ENCODE data around the gene LIN9.
"Not testable (repeated sequence)": the region's sequence is repeated elsewhere in the genome, so short reads cannot be mapped to it uniquely, and the experiment has no call there.

LIN9 gene, protein sequence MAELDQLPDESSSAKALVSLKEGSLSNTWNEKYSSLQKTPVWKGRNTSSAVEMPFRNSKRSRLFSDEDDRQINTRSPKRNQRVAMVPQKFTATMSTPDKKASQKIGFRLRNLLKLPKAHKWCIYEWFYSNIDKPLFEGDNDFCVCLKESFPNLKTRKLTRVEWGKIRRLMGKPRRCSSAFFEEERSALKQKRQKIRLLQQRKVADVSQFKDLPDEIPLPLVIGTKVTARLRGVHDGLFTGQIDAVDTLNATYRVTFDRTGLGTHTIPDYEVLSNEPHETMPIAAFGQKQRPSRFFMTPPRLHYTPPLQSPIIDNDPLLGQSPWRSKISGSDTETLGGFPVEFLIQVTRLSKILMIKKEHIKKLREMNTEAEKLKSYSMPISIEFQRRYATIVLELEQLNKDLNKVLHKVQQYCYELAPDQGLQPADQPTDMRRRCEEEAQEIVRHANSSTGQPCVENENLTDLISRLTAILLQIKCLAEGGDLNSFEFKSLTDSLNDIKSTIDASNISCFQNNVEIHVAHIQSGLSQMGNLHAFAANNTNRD

GRCh38 chr1:226308723-226309397 is at the start of gene LIN9:
TSS of gene LIN9 (minus strand) at chr1:226309164. CDS start at chr1:226309139, 25 bp downstream.
- peak within 1 kb of the TSS; percentile 93 for H3K4me3 Mint-ChIP-seq
- H3K4me1 Mint-ChIP-seq (ENCODE audit: low read depth), result peaks cover 32% of the 10 kb centered on the region
- DNase-seq, result peak; percentile 95
- H3K9me3 Mint-ChIP-seq, result no peaks in the 10 kb centered on the region
- H3K36me3 Mint-ChIP-seq (ENCODE audit: low read depth), result peaks cover 6% of the 10 kb centered on the region
- H3K27ac Mint-ChIP-seq, result peak within 1 kb of the TSS; percentile 94
- H3K27me3 Mint-ChIP-seq, result peaks cover 32% of the 10 kb centered on the region

- Mint-ChIP-seq H3K36me3 (ENCODE audit: low read depth) (peaks cover 73% of the 10 kb centered on the region), H3K27me3 (no peaks in the 10 kb centered on the region), H3K4me3 (no peak overlapping the region), H3K9me3 (no peaks in the 10 kb centered on the region), H3K27ac (peak overlapping the region; percentile 52), H3K4me1 (ENCODE audit: low read depth) (no peaks in the 10 kb centered on the region)
- DNase-seq, result no peak
Observed at GRCh38 chr1:226357416-226357815, 48.5 kb upstream of the LIN9 start.

DNA sequence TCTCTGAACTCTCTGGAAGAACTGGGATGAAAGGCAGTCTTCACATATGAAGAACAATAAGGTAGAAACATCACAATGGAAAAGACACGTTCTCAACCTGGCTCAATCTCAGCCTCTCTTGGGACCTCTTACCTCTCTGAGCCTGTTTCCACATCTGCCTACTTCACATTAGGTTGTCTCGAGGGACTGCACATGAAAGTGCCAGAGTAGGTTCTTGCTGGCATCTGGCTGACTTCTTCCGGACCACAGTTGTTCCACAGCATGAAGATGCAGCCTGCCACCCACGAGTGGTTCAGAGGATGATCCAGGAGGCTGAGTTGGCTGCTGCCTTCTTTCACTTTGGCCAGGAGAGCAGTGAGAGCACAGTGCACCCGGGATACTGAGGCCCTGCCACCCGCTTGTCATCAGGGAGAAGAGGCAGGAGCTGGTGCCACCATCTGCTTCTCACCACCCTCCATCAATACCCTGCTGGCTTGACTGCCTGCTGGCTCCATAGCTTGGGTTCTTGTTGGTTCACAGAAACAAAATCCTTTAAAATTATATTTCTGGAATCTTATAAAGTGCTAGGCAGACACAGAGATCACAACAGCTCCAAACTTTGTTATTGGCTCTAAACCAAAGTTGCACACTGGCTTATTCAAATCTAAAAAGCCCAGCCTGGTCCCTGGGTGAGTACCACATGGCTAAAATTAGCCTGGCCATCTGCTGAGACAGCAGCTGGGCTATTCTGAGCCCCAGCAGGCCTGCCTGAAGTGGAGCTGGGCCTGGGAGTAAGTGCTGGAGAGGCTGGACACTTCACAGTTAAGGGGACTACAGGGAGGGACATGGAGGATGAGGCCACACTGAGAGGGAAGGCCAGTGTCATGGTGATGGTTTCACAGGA is 46.9 kb upstream of the LIN9 start:
- Mint-ChIP-seq H3K27ac (peak overlapping the region; percentile 33), H3K36me3 (ENCODE audit: low read depth) (peaks cover 58% of the 10 kb centered on the region), H3K27me3 (no peaks in the 10 kb centered on the region), H3K4me1 (ENCODE audit: low read depth) (no peaks in the 10 kb centered on the region), H3K9me3 (no peaks in the 10 kb centered on the region), H3K4me3 (no peak overlapping the region)
- DNase-seq, result no peak

DNA sequence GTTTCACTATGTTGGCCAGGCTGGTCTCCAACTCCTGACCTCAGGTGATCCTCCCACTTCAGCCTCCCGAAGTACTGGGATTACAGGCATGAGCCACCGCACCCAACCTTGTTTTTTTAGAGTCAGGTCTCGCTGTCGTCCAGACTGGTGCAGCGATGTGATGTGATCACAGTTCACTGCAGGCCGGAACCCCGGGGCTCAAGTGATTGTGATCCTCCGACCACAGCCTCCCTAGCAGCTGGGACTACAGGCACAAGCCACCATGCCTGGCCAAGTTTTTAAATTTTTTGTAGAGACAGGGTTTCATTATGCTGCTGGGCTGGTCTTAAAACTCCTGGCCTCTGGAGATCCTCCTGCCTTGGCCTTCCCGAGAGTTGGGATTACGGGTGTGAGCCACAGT is 46.1 kb upstream of the LIN9 start:
- Mint-ChIP-seq H3K27ac (no peak overlapping the region), H3K9me3 (no peaks in the 10 kb centered on the region), H3K4me1 (ENCODE audit: low read depth) (peaks cover 5% of the 10 kb centered on the region), H3K4me3 (no peak overlapping the region), H3K27me3 (no peaks in the 10 kb centered on the region), H3K36me3 (ENCODE audit: low read depth) (peaks cover 50% of the 10 kb centered on the region)
- DNase-seq, result no peak

DNA sequence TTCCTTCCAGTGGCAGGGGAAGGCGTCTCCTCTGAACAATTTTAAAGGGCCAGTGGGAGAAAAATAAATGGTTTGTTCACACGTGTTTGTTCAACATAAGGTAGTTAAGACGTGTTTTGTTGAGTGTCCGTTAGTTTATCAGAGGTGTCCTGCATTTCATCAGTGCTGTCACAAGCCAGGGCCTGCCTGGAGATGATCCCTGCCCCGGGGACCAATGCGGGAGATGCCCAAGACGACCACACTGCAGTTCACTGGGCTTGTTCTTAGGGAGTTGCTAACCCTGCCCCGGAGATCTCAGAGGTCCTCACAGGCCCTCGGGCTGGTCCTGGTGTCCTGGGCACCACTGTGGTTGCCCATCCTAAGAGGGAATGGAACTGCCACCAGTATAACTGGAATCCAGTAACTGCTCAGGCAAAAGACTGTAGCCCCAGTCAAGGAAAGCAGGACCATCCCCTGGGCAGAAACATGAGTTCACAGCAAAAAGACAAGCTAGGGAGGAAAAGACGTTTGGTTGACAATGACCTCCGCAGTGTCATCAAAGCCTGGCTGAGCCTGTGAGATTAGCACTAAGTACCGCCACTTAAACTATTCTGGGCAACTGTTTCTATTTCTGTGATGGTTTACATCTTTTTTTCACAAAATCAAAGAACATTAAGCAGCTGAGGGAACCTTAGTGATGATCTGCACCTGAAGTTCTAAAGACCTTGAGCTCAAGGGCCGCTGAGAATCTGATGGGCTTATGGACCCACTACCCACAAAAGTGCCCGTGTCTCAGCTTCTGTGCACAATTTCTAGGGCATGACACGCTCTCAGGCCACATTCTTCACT is 44.9 kb upstream of the LIN9 start:
- Mint-ChIP-seq H3K36me3 (ENCODE audit: low read depth) (peaks cover 39% of the 10 kb centered on the region), H3K27me3 (no peaks in the 10 kb centered on the region), H3K27ac (no peak overlapping the region), H3K9me3 (no peaks in the 10 kb centered on the region), H3K4me3 (no peak overlapping the region), H3K4me1 (ENCODE audit: low read depth) (peaks cover 5% of the 10 kb centered on the region)
- DNase-seq, result no peak

- peaks cover 17% of the 10 kb centered on the region for H3K36me3 Mint-ChIP-seq (ENCODE audit: low read depth)
- no peaks in the 10 kb centered on the region for H3K9me3 Mint-ChIP-seq
- H3K27me3 Mint-ChIP-seq, result no peaks in the 10 kb centered on the region
- peaks cover 5% of the 10 kb centered on the region for H3K4me1 Mint-ChIP-seq (ENCODE audit: low read depth)
- DNase-seq, result no peak
- no peak overlapping the region for H3K4me3 Mint-ChIP-seq
- peak overlapping the region; percentile 10 for H3K27ac Mint-ChIP-seq
Observed at GRCh38 chr1:226351709-226352108, 42.7 kb upstream of the LIN9 start.

DNA sequence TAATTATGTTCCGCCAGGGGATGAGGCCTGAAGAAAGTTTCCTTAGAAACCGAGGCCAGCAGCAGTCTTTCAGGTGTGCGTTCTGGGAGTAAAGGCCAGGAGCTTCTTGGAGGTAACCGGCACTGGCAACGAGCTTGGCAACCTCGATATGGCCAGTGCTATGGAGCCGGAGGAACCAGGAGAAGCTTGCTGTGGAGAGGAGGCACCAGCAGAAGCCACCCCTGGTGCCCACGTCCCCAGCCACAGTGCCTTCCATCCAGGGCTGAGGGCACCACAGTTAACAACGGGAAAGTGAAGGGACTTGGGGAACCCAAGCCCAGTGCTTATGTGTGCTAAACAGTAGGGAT is 41.5 kb upstream of the LIN9 start:
- Mint-ChIP-seq H3K27ac (no peak overlapping the region), H3K36me3 (ENCODE audit: low read depth) (peaks cover 5% of the 10 kb centered on the region), H3K9me3 (no peaks in the 10 kb centered on the region), H3K4me1 (ENCODE audit: low read depth) (peaks cover 5% of the 10 kb centered on the region), H3K4me3 (no peak overlapping the region), H3K27me3 (no peaks in the 10 kb centered on the region)
- no peak for DNase-seq

DNA sequence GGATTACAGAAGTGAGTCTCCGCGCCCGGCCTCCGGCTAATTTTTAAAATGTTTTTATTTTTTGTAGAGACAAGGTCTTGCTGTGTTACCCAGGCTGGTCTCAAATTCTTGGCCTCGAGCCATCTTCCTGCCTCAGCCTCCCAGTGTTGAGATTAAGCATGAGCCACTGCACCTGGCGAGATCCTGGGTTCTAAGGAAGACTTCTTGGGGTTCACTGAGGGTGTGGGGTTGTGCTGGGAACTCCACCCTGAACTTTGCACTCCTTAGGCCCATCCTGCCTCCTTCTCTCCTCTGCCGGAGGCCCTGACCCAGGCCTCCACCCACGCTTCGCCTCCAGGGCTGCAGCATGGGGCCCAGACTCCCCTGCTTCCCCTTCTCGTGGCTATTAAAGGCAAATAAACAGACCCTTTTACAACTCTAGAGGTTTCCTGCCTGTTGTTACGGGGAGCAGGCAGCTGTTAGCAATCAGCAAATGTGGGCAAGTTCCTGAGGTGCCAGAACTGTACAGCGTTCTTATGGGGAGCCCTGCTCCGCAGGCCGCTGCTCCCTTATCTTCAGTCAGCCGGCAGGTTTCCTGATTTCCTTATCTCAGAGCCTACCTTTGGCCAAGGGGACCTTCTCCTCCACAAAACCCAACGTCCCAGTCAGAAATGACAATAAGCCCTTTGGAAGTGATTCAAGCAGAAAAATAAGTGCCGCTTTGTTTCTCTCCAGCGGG is 41.0 kb upstream of the LIN9 start:
- Mint-ChIP-seq H3K4me3 (no peak overlapping the region), H3K27me3 (no peaks in the 10 kb centered on the region)

GRCh38 chr1:226349081-226349480 is 40.1 kb upstream of the LIN9 start:
- Mint-ChIP-seq H3K4me1 (ENCODE audit: low read depth) (peaks cover 5% of the 10 kb centered on the region), H3K27me3 (no peaks in the 10 kb centered on the region), H3K27ac (no peak overlapping the region), H3K36me3 (ENCODE audit: low read depth) (no peaks in the 10 kb centered on the region), H3K9me3 (no peaks in the 10 kb centered on the region), H3K4me3 (no peak overlapping the region)
- no peak for DNase-seq

More for the DNA sequence above, 41.0 kb upstream of the LIN9 start:
- no peak overlapping the region for H3K27ac Mint-ChIP-seq
- no peaks in the 10 kb centered on the region for H3K36me3 Mint-ChIP-seq (ENCODE audit: low read depth)
- peaks cover 5% of the 10 kb centered on the region for H3K4me1 Mint-ChIP-seq (ENCODE audit: low read depth)
- no peak for DNase-seq
- H3K9me3 Mint-ChIP-seq, result no peaks in the 10 kb centered on the region

GRCh38 chr1:226344441-226345259 is 35.7 kb upstream of the LIN9 start:
- Mint-ChIP-seq H3K36me3 (ENCODE audit: low read depth) (no peaks in the 10 kb centered on the region), H3K27ac (no peak overlapping the region), H3K4me1 (ENCODE audit: low read depth) (no peaks in the 10 kb centered on the region), H3K9me3 (peaks cover 3% of the 10 kb centered on the region), H3K4me3 (no peak overlapping the region), H3K27me3 (peaks cover 7% of the 10 kb centered on the region)
- no peak for DNase-seq

- H3K27ac Mint-ChIP-seq, result no peak overlapping the region
- no peaks in the 10 kb centered on the region for H3K36me3 Mint-ChIP-seq (ENCODE audit: low read depth)
- DNase-seq, result no peak
- no peak overlapping the region for H3K4me3 Mint-ChIP-seq
- H3K4me1 Mint-ChIP-seq (ENCODE audit: low read depth), result peaks cover 4% of the 10 kb centered on the region
- peaks cover 3% of the 10 kb centered on the region for H3K9me3 Mint-ChIP-seq
- peaks cover 7% of the 10 kb centered on the region for H3K27me3 Mint-ChIP-seq
Observed at GRCh38 chr1:226342656-226343055, 33.7 kb upstream of the LIN9 start.

DNA sequence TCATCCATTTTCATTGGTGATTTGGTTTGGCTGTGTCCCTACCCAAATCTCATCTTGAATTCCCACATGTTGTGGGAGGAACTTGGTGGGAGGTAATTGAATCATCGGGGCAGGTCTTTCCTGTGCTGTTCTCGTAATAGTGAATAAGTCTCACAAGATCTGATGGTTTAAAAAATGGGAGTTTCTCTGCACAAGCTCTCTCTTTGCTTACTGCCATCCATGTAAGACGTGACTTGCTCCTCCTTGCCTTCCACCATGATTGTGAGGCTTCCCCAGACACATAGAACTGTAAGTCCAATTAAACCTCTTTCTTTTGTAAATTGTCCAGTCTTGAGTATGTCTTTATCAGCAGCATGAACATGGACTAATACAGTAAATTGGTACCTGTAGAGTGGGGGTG is 31.1 kb upstream of the LIN9 start:
- not testable (repeated sequence) for H3K9me3 Mint-ChIP-seq; DNase-seq; H3K36me3 Mint-ChIP-seq (ENCODE audit: low read depth); H3K27me3 Mint-ChIP-seq; H3K4me3 Mint-ChIP-seq; H3K27ac Mint-ChIP-seq
- H3K4me1 Mint-ChIP-seq (ENCODE audit: low read depth), result peaks cover 12% of the 10 kb centered on the region
